HepG2 (cell line): ENCODE results near the gene TMTC2. TPM values are rescaled to one million over a fixed set of nuclear protein-coding genes. Genes with fewer than 3 reads are reported as not detected.

ENCODE experiments used
- ATAC-seq: fragments of 200-7000 bp; cut with Tn5 transposase; 3 replicates; pipeline ENCODE4 v1.9.1; 2020; ENCODE audit warnings: mild to moderate bottlenecking, moderate library complexity
- BruUV-seq: library from RNA; stranded (reverse); fragments of 400-500 nt; replicated peaks from 2 replicates; lab custom pipeline; 2021; lab: Mats Ljungman, UMichigan
- CTCF ChIA-PET: fragments of 300-600 bp; formaldehyde crosslinking; extraction: SDS; loops from one replicate; lab custom pipeline; 2021; ENCODE audit warnings: low total read pairs, inconsistent platforms, low intra/inter-chr PET ratio; lab: Yijun Ruan, JAX
- POLR2A ChIA-PET: fragments of 350-600 bp; sonication (Branson Sonifier 250); formaldehyde crosslinking; loops from one replicate; lab custom pipeline; 2020; ENCODE audit warnings: antibody characterized with exemption, inconsistent platforms; lab: Yijun Ruan, JAX
- DNase-seq: peaks from one replicate; pipeline ENCODE4 v3.0.0-alpha.2; 2015; ENCODE audit warnings: low spot score
- FAIRE-seq: peaks from 3 replicates; lab custom pipeline; 2011; peaks lifted over from hg19 to GRCh38; lab: Jason Lieb, UNC
- H2AFZ ChIP-seq: one replicate; pipeline ENCODE4 v1.6.1; 2011; ENCODE audit warnings: low read length, inconsistent platforms
- H3K27ac ChIP-seq: fragments of 300-600 bp; 3 replicates; pipeline ENCODE4 v1.8.0; 2011; ENCODE audit warnings: mixed run types, mild to moderate bottlenecking, mixed read lengths, low read length, inconsistent platforms; ENCODE audit not compliant: insufficient read depth; ENCODE audit errors: extremely low read length
- H3K27me3 ChIP-seq, 2 experiments: fragments of 200-600 bp in 1 of 2; 2 replicates in 1 of 2; 3 replicates in 1 of 2; pipeline versions ENCODE4 v1.6.0 to v1.8.0; 2011; ENCODE audit warnings: low read length in 2 of 2, mild to moderate bottlenecking in 2 of 2, moderate library complexity in 2 of 2, inconsistent platforms in 1 of 2; ENCODE audit not compliant: insufficient read depth in 2 of 2, control insufficient read depth in 1 of 2
- H3K36me3 ChIP-seq, 2 experiments: fragments of 200-600 bp in 1 of 2; replicated peaks in 1 of 2; 2 replicates in 1 of 2; 3 replicates in 1 of 2; pipeline versions ENCODE4 v1.5.1 to v1.8.0; 2011; ENCODE audit warnings: low read length in 2 of 2, inconsistent platforms in 1 of 2; ENCODE audit not compliant: insufficient read depth in 2 of 2, control insufficient read depth in 1 of 2
- H3K4me1 ChIP-seq: 2 replicates; pipeline ENCODE4 v1.5.1; 2012; ENCODE audit warnings: low read length, inconsistent platforms; ENCODE audit not compliant: insufficient read depth
- H3K4me2 ChIP-seq: 2 replicates; pipeline ENCODE4 v1.6.0; 2011; ENCODE audit warnings: low read depth, low read length, inconsistent platforms
- H3K4me3 ChIP-seq, 3 experiments: fragments of 200-600 bp in 1 of 3; sonication (generic), shearing (Covaris generic) in 1 of 3; replicated peaks in 1 of 3; 2 replicates each; pipeline ENCODE4 v1.5.1; 2011 to 2016; ENCODE audit warnings: low read length in 3 of 3, inconsistent platforms in 2 of 3, low read depth in 2 of 3, mild to moderate bottlenecking in 2 of 3, control low read depth in 1 of 3, mixed read lengths in 1 of 3; ENCODE audit not compliant: insufficient read depth in 1 of 3
- H3K79me2 ChIP-seq: one replicate; pipeline ENCODE4 v1.6.1; 2011; ENCODE audit warnings: low read length, inconsistent platforms; ENCODE audit not compliant: insufficient read depth
- H3K9ac ChIP-seq: 2 replicates; pipeline ENCODE4 v1.6.0; 2011; ENCODE audit warnings: mild to moderate bottlenecking, low read depth, low read length, inconsistent platforms; ENCODE audit not compliant: insufficient read depth
- H3K9me3 ChIP-seq: 2 replicates; pipeline ENCODE4 v1.5.1; 2012; ENCODE audit warnings: mild to moderate bottlenecking, low read length
- H4K20me1 ChIP-seq: 2 replicates; pipeline ENCODE4 v1.6.0; 2011; ENCODE audit warnings: inconsistent platforms, mild to moderate bottlenecking, low read length, moderate library complexity; ENCODE audit not compliant: insufficient read depth
- DMTF1 ChIP-seq: sonication (generic); formaldehyde crosslinking; IDR thresholded peaks from 2 replicates; pipeline ENCODE4 v1.4.0; 2020; ENCODE audit warnings: mild to moderate bottlenecking, missing genetic modification reagents
- MED13 ChIP-seq: sonication (generic); formaldehyde crosslinking; IDR thresholded peaks from 2 replicates; pipeline ENCODE4 v1.5.0; 2020; ENCODE audit warnings: missing genetic modification reagents
- MXD4 ChIP-seq: IDR thresholded peaks from 2 replicates; pipeline ENCODE4 v1.6.1; 2016; ENCODE audit warnings: mild to moderate bottlenecking, missing biosample characterization, missing genetic modification reagents
- NCOA1 ChIP-seq: sonication (generic); formaldehyde crosslinking; IDR thresholded peaks from 2 replicates; pipeline ENCODE4 v1.9.0; 2021; ENCODE audit warnings: missing genetic modification reagents
- NKX3-1 ChIP-seq: sonication (generic); formaldehyde crosslinking; IDR thresholded peaks from 2 replicates; pipeline ENCODE4 v1.5.0; 2020; ENCODE audit warnings: missing genetic modification reagents
- PAX8 ChIP-seq: sonication (generic); formaldehyde crosslinking; IDR thresholded peaks from 2 replicates; pipeline ENCODE4 v1.8.0; 2022; ENCODE audit warnings: mild to moderate bottlenecking, missing genetic modification reagents, borderline replicate concordance
- PHF21A ChIP-seq: sonication (generic); formaldehyde crosslinking; IDR thresholded peaks from 2 replicates; pipeline ENCODE4 v1.5.0; 2020; ENCODE audit warnings: mild to moderate bottlenecking, missing genetic modification reagents
- REPIN1 ChIP-seq: sonication (generic); formaldehyde crosslinking; IDR thresholded peaks from 2 replicates; pipeline ENCODE4 v1.8.0; 2022; ENCODE audit warnings: missing genetic modification reagents, low read depth, mild to moderate bottlenecking, borderline replicate concordance
- SAP130 ChIP-seq: IDR thresholded peaks from 2 replicates; pipeline ENCODE4 v1.6.1; 2016; ENCODE audit warnings: low read depth
- SMAD1 ChIP-seq: sonication (generic); formaldehyde crosslinking; IDR thresholded peaks from 2 replicates; pipeline ENCODE4 v1.4.0; 2020; ENCODE audit warnings: missing genetic modification reagents, low read depth, mild to moderate bottlenecking, borderline replicate concordance
- STAT5B ChIP-seq: sonication (generic); formaldehyde crosslinking; IDR thresholded peaks from 2 replicates; pipeline ENCODE4 v1.4.0; 2020; ENCODE audit warnings: missing genetic modification reagents
- TBP ChIP-seq: sonication (generic); formaldehyde crosslinking; IDR thresholded peaks from 2 replicates; pipeline ENCODE4 v1.5.0; 2020; ENCODE audit warnings: missing genetic modification reagents
- TP53 ChIP-seq: sonication (generic); formaldehyde crosslinking; conservative IDR thresholded peaks from 2 replicates; pipeline ENCODE4 v1.4.0; 2020; ENCODE audit warnings: missing genetic modification reagents
- ZBTB2 ChIP-seq: sonication (generic); formaldehyde crosslinking; IDR thresholded peaks from 2 replicates; pipeline ENCODE4 v1.8.0; 2022; ENCODE audit warnings: low read depth, missing genetic modification reagents
- ZFP1 ChIP-seq: IDR thresholded peaks from 2 replicates; pipeline ENCODE4 v1.6.1; 2016
- ZNF264 ChIP-seq: sonication (generic); formaldehyde crosslinking; IDR thresholded peaks from 2 replicates; pipeline ENCODE4 v1.4.0; 2020; ENCODE audit warnings: missing genetic modification reagents
- ZNF382 ChIP-seq: sonication (generic); formaldehyde crosslinking; IDR thresholded peaks from 2 replicates; pipeline ENCODE4 v1.5.0; 2020; ENCODE audit warnings: missing genetic modification reagents, mild to moderate bottlenecking, borderline replicate concordance
- ZNF557 ChIP-seq: sonication (generic); formaldehyde crosslinking; IDR thresholded peaks from 2 replicates; pipeline ENCODE4 v1.4.0; 2020; ENCODE audit warnings: missing genetic modification reagents
- WGBS: methylation state at CpG from one replicate; pipeline ENCODE4 v1.1.6; 2017; ENCODE audit warnings: low lambda C conversion rate; 5-methylcytosine and 5-hydroxymethylcytosine counted together
- in situ Hi-C: cut with HindIII; loops from 2 replicates; pipeline ENCODE4 v1.10.0; 2017; ENCODE audit warnings: low pct_unique_long_range_greater_than_20kb; ENCODE audit not compliant: extremely low pct_ligation_motif_present
- intact Hi-C: fragments of 100-400 bp; cut with micrococcal nuclease; formaldehyde crosslinking; loops from one replicate; pipeline ENCODE4 v1.10.0; 2022; ENCODE audit not compliant: unreplicated experiment
- polyA plus RNA-seq, 8 experiments: library from polyadenylated mRNA; depleted of rRNA in 3 of 8; stranded (reverse) in 7 of 8; unstranded in 1 of 8; fragments of >200 nt; fragmentation: Illumina TruSeq in 4 of 8; extraction: Trizol in 4 of 8; gene quantifications; 2 replicates each; pipeline versions ENCODE4 v1.2.1 to v1.2.3, GENCODE V29; 2011 to 2016; ENCODE audit warnings: low read depth in 4 of 8, missing spikeins in 1 of 8, mixed read lengths in 1 of 8; ENCODE audit not compliant: insufficient read depth in 1 of 8
- total RNA-seq, 5 experiments: library from RNA; depleted of rRNA; stranded (reverse); fragments of >200 nt; fragmentation: Illumina TruSeq; extraction: Trizol; gene quantifications; 2 replicates each; pipeline ENCODE4 v1.2.3, GENCODE V29; 2016; ENCODE audit warnings: low read depth in 1 of 5

TMTC2 gene
- total and polyA plus RNA-seq, 2 of the 13 experiments (the other 11 are each of a cell fraction or from before 2014, with no cell fraction given), result 0.55 to 0.63 TPM

- H3K79me2 ChIP-seq, result no peaks in the 10 kb centered on the region
- no peak for DNase-seq
- ChIA-PET CTCF (no interaction called here), POLR2A (no interaction called here)
- ATAC-seq, result no peak
- no peaks in the 10 kb centered on the region for H4K20me1 ChIP-seq
- no peak overlapping the region for H3K9ac ChIP-seq
- H3K4me2 ChIP-seq, result no peak overlapping the region
- in situ Hi-C loops, result no loop called here
- WGBS, result 25% methylated on average over 4 of the region's 4 CpGs
- H3K27me3 ChIP-seq, result no peaks in the 10 kb centered on the region
- TF ChIP-seq ZFP1 (CRISPR knock-in tag), result no peak
- TF ChIP-seq MED13 (CRISPR knock-in tag), result no peak
- no TSS peak for BruUV-seq
- no peaks in the 10 kb centered on the region for H3K9me3 ChIP-seq
- intact Hi-C loops, result no loop called here
- FAIRE-seq, result no peak
- no peak overlapping the region for H3K4me3 ChIP-seq
- H2AFZ ChIP-seq, result no peak overlapping the region
- H3K4me1 ChIP-seq, result no peaks in the 10 kb centered on the region
- H3K36me3 ChIP-seq, result no peaks in the 10 kb centered on the region
- no peak overlapping the region for H3K27ac ChIP-seq
Observed at GRCh38 chr12:82647853-82648252, 38.9 kb upstream of the TMTC2 start.

GRCh38 chr12:82648259-82648909 lies 38.3 kb upstream of the TMTC2 start:
- POLR2A ChIA-PET, result no interaction called here
- FAIRE-seq, result no peak
- no TSS peak for BruUV-seq
- TF ChIP-seq NKX3-1 (CRISPR knock-in tag) (no peak), ZNF264 (CRISPR knock-in tag) (no peak), TP53 (CRISPR knock-in tag) (no peak), PAX8 (no peak), TBP (CRISPR knock-in tag) (no peak), ZNF382 (CRISPR knock-in tag) (no peak), NCOA1 (CRISPR knock-in tag) (no peak), SMAD1 (CRISPR knock-in tag) (no peak), PHF21A (CRISPR knock-in tag) (no peak), STAT5B (CRISPR knock-in tag) (no peak), REPIN1 (CRISPR knock-in tag) (no peak), ZNF557 (CRISPR knock-in tag) (no peak), SAP130 (CRISPR knock-in tag) (no peak), DMTF1 (no peak), MXD4 (CRISPR knock-in tag) (no peak), ZBTB2 (CRISPR knock-in tag) (no peak)

More at GRCh38 chr12:82648259-82648909, 38.3 kb upstream of the TMTC2 start:
- H3K27ac ChIP-seq, result no peak overlapping the region
- intact Hi-C loops (no loop called here), in situ Hi-C loops (no loop called here)
- no peaks in the 10 kb centered on the region for H3K79me2 ChIP-seq
- H3K4me2 ChIP-seq, result no peak overlapping the region
- ATAC-seq, result no peak
- H3K36me3 ChIP-seq, result no peaks in the 10 kb centered on the region
- H3K4me3 ChIP-seq, result no peak overlapping the region
- no peaks in the 10 kb centered on the region for H3K27me3 ChIP-seq
- no peak overlapping the region for H2AFZ ChIP-seq
- H3K4me1 ChIP-seq, result no peaks in the 10 kb centered on the region
- CTCF ChIA-PET, result no interaction called here
- no peak overlapping the region for H3K9ac ChIP-seq
- 17% methylated on average over 5 of the region's 5 CpGs for WGBS
- DNase-seq, result no peak
- H3K9me3 ChIP-seq, result no peaks in the 10 kb centered on the region
- H4K20me1 ChIP-seq, result no peaks in the 10 kb centered on the region
